Measurements from ENCODE around the gene MLH1. TPM values are rescaled to one million over a fixed set of nuclear protein-coding genes. Genes with fewer than 3 reads are reported as not detected.

Gene MLH1
- total RNA-seq, 1 donor from 2014 or later = 26.3 TPM

DNA sequence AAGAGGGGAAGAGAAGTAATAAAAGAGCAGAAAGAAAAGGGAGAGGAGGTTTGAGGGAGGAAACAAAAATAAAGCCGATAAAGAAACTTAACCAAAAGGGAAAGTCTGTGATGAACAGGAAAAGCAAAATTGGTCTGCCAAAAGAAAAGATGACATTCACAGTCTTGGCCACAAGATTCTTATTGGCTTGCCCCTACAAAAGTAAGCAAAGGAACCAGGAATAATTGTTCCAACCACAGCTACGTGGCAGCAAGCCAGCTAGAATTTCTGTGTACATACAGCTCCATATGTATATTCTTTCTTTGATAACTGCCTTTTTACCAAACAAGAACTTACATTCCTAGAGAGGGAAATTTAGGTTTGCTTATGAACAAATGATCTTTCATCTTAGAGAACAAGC, 79.6 kb downstream of the MLH1 start:
- DNase-seq = no peak
- H3K27ac ChIP-seq = no peak overlapping the region

GRCh38 chr3:37074178-37074577, 80.9 kb downstream of the MLH1 start:
- Histone ChIP-seq H3K27ac (no peak overlapping the region), H3K27me3 (ENCODE audit: low read depth) (no peaks in the 10 kb centered on the region), H3K36me3 (peaks cover 16% of the 10 kb centered on the region), H3K4me3 (no peak overlapping the region), H3K4me1 (peaks cover 7% of the 10 kb centered on the region), H3K9me3 (no peaks in the 10 kb centered on the region)
- TF ChIP-seq CTCF (IDR thresholded peaks at IDR 0.05) = no peak
- DNase-seq = no peak
- intact Hi-C loops (cut with DNase I) = no loop called here
- no peak for ATAC-seq

More for the DNA sequence above, 79.6 kb downstream of the MLH1 start:
- ATAC-seq = no peak
- intact Hi-C loops (cut with DNase I) = no loop called here
- Histone ChIP-seq H3K36me3 (peaks cover 29% of the 10 kb centered on the region), H3K9me3 (no peaks in the 10 kb centered on the region), H3K27me3 (ENCODE audit: low read depth) (no peaks in the 10 kb centered on the region), H3K4me3 (no peak overlapping the region), H3K4me1 (peaks cover 7% of the 10 kb centered on the region)
- no peak for TF ChIP-seq CTCF (IDR thresholded peaks at IDR 0.05)

DNA sequence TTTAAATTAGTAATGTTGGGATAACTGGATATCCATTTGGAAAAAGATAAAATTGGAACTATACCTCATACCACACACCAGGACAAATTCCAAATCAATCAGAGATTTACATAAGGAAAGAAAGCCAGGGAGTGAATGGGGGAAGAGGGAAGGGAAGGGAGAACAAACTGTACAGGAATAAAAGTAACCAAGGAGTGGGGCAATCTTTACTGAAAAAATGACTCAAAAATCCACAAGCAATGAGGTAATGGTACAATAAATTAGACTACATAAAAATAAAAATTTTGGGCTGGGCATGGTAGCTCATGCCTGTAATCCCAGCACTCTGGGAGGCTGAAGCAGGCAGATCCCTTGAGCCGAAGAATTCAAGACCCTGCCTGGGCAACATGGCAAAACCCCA, 82.6 kb downstream of the MLH1 start:
- no peak for TF ChIP-seq CTCF (IDR thresholded peaks at IDR 0.05)
- Histone ChIP-seq H3K27me3 (ENCODE audit: low read depth) (no peaks in the 10 kb centered on the region), H3K4me3 (no peak overlapping the region), H3K36me3 (peaks cover 24% of the 10 kb centered on the region), H3K9me3 (no peaks in the 10 kb centered on the region), H3K27ac (no peak overlapping the region), H3K4me1 (peaks cover 7% of the 10 kb centered on the region)
- DNase-seq (no peak), ATAC-seq (no peak)
- intact Hi-C loops (cut with DNase I) = no loop called here

DNA sequence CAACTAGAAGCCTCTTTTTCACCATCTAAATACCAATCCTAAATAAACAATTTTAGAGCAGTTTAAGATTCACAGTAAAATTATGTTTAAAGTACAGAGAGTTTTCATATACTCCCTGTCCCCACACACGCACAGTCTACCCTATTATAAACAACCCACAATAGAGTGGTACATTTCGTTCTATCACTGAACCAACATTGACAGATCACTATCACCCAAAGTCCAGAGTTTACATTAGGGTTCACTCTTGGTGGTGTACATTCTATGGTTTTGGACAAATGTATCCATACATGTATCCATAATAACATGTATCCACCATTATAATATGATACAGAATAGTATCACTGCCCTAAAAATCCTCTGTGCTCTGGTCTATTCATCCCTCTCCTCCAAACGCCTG, 89.0 kb downstream of the MLH1 start:
- Histone ChIP-seq H3K36me3 (peaks cover 30% of the 10 kb centered on the region), H3K4me3 (no peak overlapping the region), H3K27ac (no peak overlapping the region), H3K27me3 (ENCODE audit: low read depth) (no peaks in the 10 kb centered on the region), H3K9me3 (no peaks in the 10 kb centered on the region), H3K4me1 (no peaks in the 10 kb centered on the region)
- no peak for ATAC-seq
- DNase-seq = no peak
- TF ChIP-seq CTCF (IDR thresholded peaks at IDR 0.05) = no peak
- intact Hi-C loops (cut with DNase I) = no loop called here

GRCh38 chr3:37086918-37087317, 93.6 kb downstream of the MLH1 start:
- TF ChIP-seq CTCF (IDR thresholded peaks at IDR 0.05) = no peak
- DNase-seq = no peak
- no peaks in the 10 kb centered on the region for H3K9me3 ChIP-seq
- intact Hi-C loops (cut with DNase I) = no loop called here
- no peaks in the 10 kb centered on the region for H3K4me1 ChIP-seq
- no peak overlapping the region for H3K4me3 ChIP-seq
- H3K27ac ChIP-seq = no peak overlapping the region
- ATAC-seq = no peak
- H3K27me3 ChIP-seq (ENCODE audit: low read depth) = no peaks in the 10 kb centered on the region
- H3K36me3 ChIP-seq = peaks cover 48% of the 10 kb centered on the region

DNA sequence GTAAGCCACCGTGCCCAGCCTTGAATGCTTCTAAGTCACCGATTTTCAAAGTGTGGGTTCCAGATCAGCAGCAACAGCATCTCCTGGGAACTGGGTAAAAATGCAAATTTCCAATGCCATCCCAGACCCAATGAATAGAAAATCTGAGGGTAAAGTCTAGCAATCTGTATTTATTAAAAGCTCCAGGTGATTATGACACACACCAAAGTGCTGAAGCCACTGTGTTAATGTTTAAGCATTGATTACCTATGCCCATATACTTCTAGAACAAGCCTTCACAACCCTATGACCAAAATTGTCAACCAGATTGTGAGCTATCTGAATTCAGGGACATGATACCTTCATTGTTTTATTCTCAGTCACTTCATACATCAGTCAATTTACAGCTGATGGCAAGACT, 94.6 kb downstream of the MLH1 start:
- Histone ChIP-seq H3K27ac (no peak overlapping the region), H3K36me3 (peaks cover 51% of the 10 kb centered on the region), H3K4me1 (no peaks in the 10 kb centered on the region), H3K4me3 (no peak overlapping the region), H3K9me3 (no peaks in the 10 kb centered on the region), H3K27me3 (ENCODE audit: low read depth) (no peaks in the 10 kb centered on the region)
- DNase-seq = no peak
- ATAC-seq = no peak
- intact Hi-C loops (cut with DNase I) = no loop called here
- TF ChIP-seq CTCF (IDR thresholded peaks at IDR 0.05) = no peak

Data from lower lobe of right lung (tissue), 2 donors.